Effector CD4-positive, alpha-beta T cell (primary cell): ENCODE results near the gene ERCC6.
A peak's percentile ranks its signal among the peaks of the same experiment; 100 is the strongest.

Experiments
- DNase-seq: peaks from one replicate; pipeline ENCODE4 v3.0.0-alpha.2; 2020

The ERCC6 gene

DNA sequence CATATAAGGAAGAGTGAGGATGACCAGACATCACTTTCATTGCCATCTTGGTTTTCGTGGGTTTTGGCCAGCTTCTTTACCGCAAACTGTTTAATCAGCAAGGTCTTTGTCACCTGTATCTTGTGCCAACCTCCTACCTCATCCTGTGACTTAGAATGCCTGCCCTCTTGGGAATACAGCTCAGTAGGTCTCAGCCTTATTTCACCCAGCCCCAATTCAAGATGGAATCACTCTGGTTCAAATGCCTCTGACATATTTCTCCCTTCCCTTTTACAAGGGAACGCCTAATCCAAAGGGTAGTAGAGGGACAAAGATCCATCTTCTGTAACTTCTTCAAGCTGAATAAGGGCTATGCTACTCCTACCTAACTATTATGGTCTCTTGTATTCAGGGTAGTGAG lies 4.7 kb upstream of the ERCC6 start:
- no peak for DNase-seq

- no peak for DNase-seq
These were observed 3.4 kb upstream of the ERCC6 start for GRCh38 chr10:49542353-49542752.

DNA sequence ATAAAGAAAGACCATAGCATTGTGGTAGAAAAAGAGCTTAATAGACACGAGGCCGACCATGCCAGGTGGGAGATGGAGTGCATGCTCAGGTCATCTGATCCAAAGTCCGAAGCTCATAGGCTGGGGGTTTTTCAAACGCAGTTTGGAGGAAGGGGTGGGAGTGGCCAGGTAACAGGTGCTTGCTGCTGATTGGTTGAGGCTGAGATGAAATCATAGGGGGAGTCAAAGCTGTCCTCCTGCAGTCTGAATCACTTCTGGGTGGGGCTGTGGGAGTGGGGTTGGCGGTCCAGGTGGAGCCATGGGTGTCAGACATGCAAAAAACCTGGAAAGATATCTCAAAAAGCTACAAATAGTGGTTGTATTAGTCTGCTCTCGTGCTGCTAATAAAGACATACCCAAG lies 2.8 kb upstream of the ERCC6 start:
- DNase-seq, result no peak

DNA sequence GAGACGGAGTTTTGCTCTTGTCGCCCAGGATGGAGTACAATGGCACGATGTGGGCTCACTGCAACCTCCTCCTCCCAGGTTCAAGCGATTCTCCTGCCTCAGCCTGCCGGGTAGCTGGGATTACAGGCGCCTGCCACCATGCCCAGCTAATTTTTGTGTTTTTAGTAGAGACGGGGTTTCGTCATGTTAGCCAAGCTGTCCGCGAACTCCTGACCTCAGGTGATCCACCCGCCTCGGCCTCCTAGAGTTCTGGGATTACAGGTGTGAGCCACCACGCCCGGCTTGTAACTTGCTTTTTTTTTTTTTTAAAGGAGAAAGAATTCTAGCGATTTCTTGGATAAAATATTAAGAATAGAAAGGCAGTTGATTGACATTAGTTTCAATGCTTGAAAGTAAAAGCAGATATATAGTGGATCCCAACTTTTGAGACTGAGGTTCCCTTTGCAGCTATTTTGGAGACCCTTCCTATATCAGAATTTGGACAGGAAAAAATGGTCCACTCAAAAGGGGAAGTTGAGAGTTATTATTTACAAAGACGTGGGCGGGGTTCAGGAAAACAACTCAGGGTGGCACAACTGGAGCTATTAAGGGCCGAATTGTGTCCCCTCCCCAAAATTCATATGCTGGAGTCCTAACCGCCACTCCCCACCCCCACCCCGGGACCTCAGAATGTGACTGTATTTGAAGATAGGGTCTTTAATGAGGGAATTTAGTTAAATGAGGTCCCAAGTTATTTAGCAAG lies 1.3 kb upstream of the ERCC6 start:
- no peak for DNase-seq

DNA sequence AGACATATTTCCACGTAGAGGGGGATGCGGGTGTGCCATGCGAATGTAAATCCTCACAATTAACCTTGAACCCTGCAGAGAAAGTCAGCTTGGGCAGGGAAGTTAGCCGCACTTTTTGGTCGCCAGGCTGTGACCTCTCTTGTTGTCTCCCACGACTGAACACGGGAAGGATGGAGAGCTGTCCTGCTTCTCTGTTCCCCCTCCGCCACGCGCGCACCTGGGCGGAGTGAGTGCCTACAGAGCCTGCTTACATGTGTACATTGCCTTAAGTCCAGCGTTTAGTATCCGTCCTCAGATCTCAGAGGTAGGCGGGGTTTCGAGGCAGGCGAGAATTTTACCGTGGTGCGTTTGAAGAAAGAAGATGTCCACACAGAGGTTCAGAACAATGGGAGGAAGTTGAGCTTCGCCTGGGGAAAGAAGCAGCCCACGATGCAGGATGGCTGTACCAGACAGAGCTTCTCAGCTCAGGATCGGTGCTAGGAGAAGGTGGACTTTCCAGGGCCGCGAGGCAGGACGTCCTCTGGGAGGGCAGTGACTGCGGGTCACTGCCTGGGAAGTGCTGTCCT lies 482 bp upstream of the ERCC6 start:
- peak; percentile 12 for DNase-seq

GRCh38 chr10:49534670-49535381 lies 4.1 kb downstream of the ERCC6 start:
- DNase-seq, result no peak

DNA sequence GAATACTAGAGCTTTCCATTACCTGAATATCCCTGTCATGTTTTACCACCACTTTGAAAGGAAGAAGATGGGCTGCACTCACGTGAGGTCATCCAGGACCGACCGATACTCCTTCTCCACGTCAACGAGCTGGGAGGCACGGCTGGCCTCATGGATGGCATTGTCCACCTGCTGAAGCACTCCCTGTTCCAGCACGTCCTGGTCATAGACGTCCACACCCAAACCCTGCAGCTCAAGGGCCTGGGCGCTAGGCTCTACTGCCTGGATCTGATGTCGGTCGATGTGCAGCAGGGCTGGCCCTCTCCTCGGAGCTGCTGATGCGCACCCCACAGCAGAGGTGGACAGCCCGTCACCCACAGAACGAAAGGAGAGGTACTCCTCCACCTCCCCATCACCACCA lies 6.5 kb downstream of the ERCC6 start:
- DNase-seq, result no peak

GRCh38 chr10:49528977-49529506 lies 9.9 kb downstream of the ERCC6 start:
- DNase-seq, result no peak

DNA sequence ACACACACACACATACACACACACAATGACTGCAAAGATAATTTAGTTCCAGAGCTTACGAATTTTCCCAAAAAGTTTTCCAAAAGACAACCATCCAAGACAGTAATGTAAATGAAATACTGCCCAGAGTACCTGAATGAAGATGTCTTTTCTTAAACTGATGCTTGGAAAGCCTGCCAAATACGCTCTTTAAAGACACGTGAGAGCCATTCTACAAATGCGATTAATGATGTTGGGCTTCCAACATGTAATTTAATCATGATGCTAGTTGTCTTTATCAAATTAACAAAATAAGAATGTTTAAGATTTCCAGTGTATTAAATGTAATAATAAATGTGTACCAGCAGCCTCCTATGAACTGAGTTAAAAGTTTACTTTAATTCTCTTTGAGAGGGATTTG lies 11.1 kb downstream of the ERCC6 start:
- no peak for DNase-seq

GRCh38 chr10:49527061-49527460 lies 11.9 kb downstream of the ERCC6 start:
- DNase-seq, result no peak

DNA sequence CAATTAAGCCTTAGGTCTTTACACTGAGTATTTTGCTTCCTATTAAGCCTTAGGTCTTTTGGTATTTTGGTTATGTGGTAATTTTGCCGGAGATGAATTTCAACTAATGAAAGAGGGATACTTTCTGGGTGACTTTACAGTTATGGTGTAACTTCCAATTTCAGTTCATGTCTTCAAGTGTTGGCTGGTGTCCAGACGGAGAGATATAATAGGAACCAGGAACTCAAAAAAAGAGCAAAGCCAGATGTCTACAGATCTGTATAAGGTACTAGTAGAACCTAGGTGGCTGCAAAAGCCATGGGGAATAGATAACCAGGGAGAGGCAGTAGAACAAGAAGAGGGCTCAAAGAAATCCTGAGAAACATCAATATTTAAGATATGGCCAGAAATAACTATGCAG lies 12.3 kb downstream of the ERCC6 start:
- DNase-seq, result no peak

DNA sequence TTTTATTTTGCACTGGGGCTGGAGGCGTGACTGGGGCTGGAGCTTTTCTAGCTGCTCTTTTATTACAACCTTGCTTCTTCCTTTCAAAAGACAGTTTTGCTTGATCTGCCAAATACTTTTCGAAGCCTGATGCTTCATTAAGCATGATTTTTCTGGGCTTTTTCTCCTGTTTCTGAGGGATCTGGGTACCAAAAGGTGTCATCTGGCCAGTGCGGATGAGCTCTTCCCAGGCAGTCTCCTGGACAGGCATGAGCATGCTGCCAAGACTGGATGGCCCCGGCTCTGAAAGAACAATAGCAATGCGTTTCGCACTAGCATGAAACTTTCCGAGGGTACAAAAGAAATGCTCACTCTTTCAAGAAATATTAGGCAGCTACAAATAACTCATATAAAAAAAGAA lies 14.4 kb downstream of the ERCC6 start:
- DNase-seq, result no peak

- DNase-seq, result no peak
These were observed 15.6 kb downstream of the ERCC6 start for GRCh38 chr10:49523301-49523700.

- DNase-seq, result no peak
These were observed 17.9 kb downstream of the ERCC6 start for GRCh38 chr10:49521062-49521461.

DNA sequence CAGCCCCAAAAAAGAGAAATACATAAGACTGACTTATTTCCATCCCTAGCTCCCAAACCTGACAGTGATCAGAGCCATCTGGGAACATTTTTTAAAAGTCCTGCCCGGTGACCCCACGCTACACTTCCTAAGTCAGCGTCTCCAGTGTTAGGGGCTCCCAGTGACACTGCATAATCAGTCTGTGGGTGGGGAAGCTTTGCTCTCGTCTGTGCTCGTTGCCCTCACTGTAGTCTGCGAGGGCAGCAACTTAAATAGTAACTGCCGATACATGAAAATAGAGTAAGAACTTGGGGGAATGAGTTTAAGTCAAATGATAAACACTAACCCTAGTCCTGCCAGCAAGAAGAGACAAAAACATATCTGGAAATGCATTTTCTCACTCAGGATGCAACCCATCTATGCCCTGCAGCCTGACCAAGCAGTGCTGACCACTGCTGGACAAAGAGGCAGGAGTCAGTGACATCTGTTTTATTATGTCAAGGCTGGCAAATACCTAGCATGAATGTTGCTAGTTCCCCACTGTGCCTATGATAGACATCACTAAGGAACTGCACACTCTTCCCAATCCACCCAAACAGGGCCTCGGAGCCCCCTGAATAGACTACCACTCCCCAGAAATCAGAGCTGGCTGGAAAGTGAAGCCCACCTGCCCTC lies 18.7 kb downstream of the ERCC6 start:
- DNase-seq, result no peak

DNA sequence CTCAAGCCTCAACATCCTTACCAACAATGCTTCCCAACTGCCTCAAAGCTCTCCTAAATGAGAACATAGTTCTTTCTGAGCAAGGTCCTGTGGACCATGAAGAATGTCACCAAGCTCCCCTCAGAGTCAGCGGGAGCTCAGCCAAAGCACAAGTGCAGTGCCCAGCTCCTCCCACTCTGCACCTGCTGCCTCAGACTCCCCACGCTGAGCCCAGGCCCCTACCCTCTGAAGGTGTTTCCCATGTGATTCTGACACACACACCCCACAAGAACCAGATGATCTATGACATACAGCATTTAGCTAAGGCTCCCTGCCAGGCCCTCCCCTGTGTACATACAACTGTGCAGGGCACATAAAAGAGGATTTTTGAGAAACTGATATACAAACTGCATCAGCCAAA lies 19.2 kb downstream of the ERCC6 start:
- DNase-seq, result no peak

- no peak for DNase-seq
These were observed 19.8 kb downstream of the ERCC6 start for GRCh38 chr10:49518982-49519578.

GRCh38 chr10:49518566-49518965 lies 20.4 kb downstream of the ERCC6 start:
- no peak for DNase-seq

GRCh38 chr10:49516216-49516970 lies 22.5 kb downstream of the ERCC6 start:
- DNase-seq, result no peak

DNA sequence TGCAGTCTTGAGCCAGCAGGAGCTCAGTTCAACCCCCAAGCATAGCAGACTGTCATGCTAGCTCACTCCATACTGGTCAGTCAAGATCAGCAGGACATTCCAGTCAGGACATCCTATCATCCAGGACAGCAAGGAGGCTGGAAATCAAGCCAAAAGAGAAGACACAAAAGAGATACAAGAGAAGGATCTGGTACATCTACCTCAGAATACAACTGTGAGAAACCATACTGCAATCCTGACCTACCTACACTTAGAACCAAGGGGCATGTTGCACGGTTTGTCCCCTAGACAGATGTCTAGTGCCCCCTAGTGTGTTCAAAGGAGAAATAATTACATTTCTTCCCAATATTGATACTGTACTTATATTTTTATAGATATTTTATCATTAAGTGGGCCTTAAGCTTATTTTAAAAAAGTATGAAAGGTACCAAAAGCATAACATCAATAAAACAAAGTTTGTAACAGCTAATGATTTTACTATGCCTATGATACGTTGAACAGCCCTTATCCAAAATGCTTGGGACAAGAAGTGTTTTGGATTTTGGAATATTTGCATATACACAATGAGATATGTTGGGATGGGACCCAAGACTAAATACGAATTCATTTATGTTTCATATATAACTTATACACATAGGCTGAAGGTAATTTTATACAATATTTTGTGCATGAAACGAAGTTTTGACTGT lies 26.7 kb downstream of the ERCC6 start:
- DNase-seq, result no peak

GRCh38 chr10:49509771-49510303 lies 29.1 kb downstream of the ERCC6 start:
- no peak for DNase-seq
